GM21423 (cell line): ENCODE results near the gene FBXO24.

Experiments used
- ATAC-seq: cut with Tn5 transposase; IDR thresholded peaks from one replicate; pipeline ENCODE4 v1.9.1; 2021; ENCODE audit warnings: mild to moderate bottlenecking, moderate library complexity; ENCODE audit not compliant: unreplicated experiment

FBXO24 gene

DNA sequence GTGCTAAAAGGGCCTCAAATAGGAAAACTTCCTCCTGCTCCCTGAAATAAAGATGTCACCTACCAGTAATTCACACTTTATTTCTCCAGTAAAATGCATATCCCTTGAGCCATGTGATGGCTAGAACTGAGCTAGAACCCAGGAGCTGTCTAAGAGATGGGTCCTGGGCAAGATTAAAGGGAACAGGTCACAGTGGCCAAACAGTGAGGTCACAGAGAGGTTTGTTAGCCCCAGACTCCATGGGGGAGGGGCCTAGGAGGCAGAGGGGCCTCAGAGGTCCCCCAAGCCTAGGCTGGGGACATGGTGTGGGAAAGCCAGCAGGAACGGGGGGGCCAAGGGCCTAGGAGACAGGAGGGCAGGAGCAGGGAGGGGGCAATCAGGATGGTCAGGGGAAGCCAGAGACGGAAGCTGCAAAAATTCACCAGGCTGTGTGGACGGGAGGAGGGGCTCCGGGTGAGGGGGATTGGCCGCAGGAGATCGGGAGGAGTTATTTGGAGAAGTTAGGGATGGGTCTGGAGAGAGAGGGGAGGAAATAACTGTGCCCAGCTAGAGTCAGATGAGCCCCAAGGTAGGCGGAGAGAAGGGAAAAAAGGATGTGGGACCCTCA is 3.3 kb downstream of the FBXO24 start:
- ATAC-seq = no peak

GRCh38 chr7:100590077-100590737 is 4.1 kb downstream of the FBXO24 start:
- ATAC-seq = no peak

DNA sequence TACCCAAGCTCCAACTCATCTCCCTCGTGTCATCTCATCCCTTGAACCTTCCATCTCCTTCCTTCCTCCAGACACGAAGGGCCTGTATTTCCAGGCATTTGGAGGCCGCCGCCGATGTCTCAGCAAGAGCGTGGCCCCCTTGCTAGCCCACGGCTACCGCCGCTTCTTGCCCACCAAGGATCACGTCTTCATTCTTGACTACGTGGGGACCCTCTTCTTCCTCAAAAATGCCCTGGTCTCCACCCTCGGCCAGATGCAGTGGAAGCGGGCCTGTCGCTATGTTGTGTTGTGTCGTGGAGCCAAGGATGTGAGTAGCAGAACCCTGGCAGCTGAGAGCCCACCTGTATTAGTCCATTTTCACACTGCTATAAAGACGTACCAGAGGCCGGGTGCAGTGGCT is 5.5 kb downstream of the FBXO24 start:
- ATAC-seq = no peak

DNA sequence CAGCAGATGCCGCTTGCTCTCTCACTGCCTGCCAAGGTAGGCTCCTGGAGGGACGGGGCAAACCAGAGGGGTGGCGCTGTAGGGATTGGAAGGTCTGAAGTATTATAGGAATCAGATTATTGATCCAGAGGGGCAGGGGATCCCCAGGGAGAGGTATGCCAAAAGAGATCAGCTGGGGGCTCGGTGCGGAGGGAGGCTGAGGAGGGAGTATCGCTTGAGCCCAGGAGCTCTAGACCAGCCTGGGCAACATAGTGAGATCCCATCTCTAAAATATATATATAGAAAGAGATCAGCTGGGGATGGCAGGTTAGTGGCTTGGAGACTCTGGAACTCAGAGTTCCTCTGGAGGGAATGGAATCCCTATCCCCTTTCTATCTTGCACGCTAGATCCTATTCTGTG is 9.1 kb downstream of the FBXO24 start:
- no peak for ATAC-seq

DNA sequence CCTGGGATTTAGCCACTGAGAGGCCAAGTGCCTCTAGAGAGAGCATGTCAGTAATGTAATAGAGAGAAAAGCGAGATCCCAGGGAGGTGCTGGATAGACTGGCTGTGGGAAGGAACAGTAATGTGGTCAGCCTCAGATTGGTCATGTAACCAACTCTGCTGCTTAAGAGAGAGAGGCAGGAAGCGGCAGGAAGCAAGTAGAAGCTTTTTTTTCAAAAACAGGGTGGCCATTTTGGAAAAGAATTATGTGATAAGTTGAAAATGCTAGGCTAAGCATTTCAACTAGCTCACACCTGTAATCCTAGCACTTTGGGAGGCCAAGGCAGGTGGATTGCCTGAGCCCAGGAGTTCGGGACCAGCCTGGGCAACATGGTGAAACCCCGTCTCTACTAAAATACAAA is 12.3 kb downstream of the FBXO24 start:
- no peak for ATAC-seq

- no peak for ATAC-seq
These were observed 14.0 kb downstream of the FBXO24 start for GRCh38 chr7:100599911-100600729.

DNA sequence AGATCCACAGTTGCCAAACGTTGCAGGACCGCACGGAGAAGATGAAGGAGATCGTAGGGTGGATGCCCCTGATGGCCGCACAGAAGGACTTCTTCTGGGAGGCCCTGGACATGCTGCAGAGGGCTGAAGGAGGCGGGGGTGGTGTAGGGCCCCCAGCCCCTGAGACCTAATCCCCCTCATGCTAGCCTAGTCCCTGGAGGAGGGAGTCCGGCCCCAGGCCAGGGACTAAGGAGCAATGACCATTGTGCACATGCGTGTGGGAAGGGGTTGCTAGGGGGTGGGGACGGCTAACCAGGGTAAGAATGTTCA is 14.6 kb downstream of the FBXO24 start:
- no peak for ATAC-seq

GRCh38 chr7:100602889-100603725 is 17.0 kb downstream of the FBXO24 start:
- ATAC-seq = no peak

DNA sequence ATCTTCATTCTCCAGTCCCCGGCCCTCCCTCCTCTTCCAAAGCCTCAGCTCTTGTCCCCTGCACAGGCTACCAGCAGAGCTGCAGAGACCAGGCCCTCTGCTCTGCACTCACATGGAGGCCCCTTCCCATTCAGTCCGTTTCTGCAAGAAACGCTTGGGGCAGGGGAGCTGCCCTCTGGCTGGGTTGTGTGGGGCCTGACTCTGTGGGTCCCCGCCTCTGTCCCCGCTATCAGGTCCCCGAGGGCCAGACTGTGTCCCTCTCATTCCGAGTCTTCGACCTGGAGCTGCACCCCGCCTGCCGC is 17.5 kb downstream of the FBXO24 start:
- ATAC-seq = no peak

- ATAC-seq = no peak
These were observed 18.2 kb downstream of the FBXO24 start for GRCh38 chr7:100604028-100604975.

DNA sequence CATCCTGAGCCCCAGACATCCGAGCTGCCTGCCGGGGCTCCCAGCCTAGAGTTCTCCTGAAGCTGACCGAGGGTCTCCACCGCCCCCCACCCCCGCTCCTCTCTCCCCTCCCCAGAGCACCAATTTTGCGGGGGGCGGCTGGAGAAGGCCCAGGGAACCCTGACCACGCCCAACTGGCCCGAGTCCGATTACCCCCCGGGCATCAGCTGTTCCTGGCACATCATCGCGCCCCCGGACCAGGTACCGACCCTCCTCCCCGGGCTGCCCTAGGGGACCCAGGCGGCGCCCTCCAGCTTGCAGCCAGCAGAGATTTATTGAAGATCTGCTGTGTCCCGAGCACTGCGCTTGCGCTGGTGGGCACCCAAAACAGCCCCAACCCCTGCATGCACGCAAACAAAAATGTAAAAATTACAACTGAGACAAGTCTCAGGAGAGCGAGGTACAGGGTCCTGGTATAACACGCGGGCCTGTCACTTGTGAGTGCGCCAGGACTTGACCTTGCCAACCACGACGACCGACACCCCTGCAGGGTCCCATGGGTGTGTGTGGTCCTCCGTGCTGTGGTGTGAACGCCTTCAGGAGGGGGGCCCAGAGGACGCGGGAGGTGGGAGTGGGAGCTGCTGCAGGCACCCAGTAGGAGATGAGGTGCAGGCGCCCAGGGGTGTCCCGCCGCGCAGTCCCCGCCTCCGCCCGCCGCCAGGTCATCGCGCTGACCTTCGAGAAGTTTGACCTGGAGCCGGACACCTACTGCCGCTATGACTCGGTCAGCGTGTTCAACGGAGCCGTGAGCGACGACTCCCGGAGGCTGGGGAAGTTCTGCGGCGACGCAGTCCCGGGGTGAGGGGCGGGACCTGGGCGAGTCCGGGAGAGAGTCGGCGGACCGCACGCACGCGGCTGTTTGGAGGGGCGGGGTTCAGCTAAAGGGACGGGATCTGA is 19.1 kb downstream of the FBXO24 start:
- ATAC-seq = no peak

DNA sequence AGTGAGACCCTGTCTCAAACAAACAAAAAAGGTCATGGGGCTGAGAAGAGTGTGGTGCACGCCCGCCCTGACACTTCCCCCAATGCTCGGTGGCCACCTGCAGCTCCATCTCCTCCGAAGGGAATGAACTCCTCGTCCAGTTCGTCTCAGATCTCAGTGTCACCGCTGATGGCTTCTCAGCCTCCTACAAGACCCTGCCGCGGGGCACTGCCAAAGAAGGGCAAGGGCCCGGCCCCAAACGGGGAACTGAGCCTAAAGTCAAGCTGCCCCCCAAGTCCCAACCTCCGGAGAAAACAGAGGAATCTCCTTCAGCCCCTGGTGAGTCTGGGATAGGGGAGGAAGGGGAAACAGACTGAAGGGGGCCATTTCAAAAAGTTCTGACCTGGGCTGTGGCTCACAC is 20.2 kb downstream of the FBXO24 start:
- no peak for ATAC-seq

GRCh38 chr7:100607111-100607510 is 21.0 kb downstream of the FBXO24 start:
- ATAC-seq = no peak

GRCh38 chr7:100609958-100610357 is 23.8 kb downstream of the FBXO24 start:
- no peak for ATAC-seq

GRCh38 chr7:100611983-100612729 is 26.0 kb downstream of the FBXO24 start, which contains the start of gene MOSPD3:
MOSPD3 (plus strand) TSS chr7:100612540; CDS start chr7:100612792, 252 bp downstream.
- peak; percentile 89 for ATAC-seq

DNA sequence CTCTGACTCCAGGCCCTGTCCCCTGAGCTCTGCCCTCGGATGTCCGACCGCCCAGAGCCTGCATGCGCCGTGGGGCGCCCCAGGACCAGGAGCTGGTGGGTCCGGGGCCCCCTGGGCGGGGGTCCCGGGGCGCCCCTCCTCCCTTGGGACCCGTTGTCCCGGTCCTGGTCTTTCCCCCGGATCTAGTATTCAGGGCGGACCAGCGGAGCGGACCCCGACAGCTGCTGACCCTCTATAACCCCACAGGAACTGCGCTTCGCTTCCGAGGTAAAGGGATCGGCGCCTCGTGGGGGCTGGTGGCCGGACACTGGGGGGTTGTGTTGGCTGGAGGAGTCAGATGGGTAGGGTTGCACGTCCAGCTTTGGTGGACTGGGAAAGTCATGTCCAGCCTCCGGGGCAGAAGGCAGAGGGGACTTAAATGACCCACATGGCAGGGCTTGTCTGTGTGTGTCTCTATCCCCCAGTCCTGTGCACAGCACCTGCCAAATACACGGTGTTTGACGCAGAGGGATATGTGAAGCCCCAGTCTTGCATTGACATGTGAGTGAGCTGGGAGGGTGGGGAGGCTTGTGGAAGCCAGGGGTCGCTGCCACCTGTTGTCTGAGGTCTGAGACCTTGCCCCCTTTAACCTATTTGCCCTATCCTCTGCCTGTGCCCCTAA is 26.7 kb downstream of the FBXO24 start:
- peak; percentile 0 for ATAC-seq

GRCh38 chr7:100613412-100614175 is 27.5 kb downstream of the FBXO24 start:
- ATAC-seq = no peak
